Large intestine (tissue), 3 donors: ENCODE data around the gene APOL6. TPM values are rescaled to one million over a fixed set of nuclear protein-coding genes. Genes with fewer than 3 reads are reported as not detected.

Experiments
- DNase-seq, 2 donors: peaks; one replicate each; pipeline versions ENCODE4 v3.0.0 to v3.0.0-alpha.2; 2013
- H3K27ac ChIP-seq: one replicate; pipeline ENCODE4 v1.5.1; 2013; ENCODE audit warnings: low read length
- H3K27me3 ChIP-seq: 2 replicates; pipeline ENCODE4 v1.6.1; 2013; ENCODE audit warnings: low read length; ENCODE audit not compliant: control insufficient read depth, insufficient read depth
- H3K36me3 ChIP-seq: 2 replicates; pipeline ENCODE4 v1.6.1; 2013; ENCODE audit warnings: low read length; ENCODE audit not compliant: control insufficient read depth, insufficient read depth
- H3K4me1 ChIP-seq: one replicate; pipeline ENCODE4 v1.6.1; 2013; ENCODE audit warnings: low read length; ENCODE audit not compliant: control insufficient read depth, insufficient read depth
- H3K4me3 ChIP-seq: one replicate; pipeline ENCODE4 v1.5.1; 2013; ENCODE audit warnings: low read length
- H3K9me3 ChIP-seq: one replicate; pipeline ENCODE4 v1.6.1; 2013; ENCODE audit warnings: mild to moderate bottlenecking, low read depth, low read length, moderate library complexity; ENCODE audit not compliant: control insufficient read depth
- WGBS: methylation state at CpG from one replicate; pipeline ENCODE4 v1.1.5; 2013; ENCODE audit warnings: low lambda C conversion rate; ENCODE audit not compliant: insufficient coverage; 5-methylcytosine and 5-hydroxymethylcytosine counted together
- polyA plus RNA-seq: library from polyadenylated mRNA; unstranded; fragments of 120-200 nt; gene quantifications from one replicate; pipeline ENCODE4 v1.2.1, GENCODE V29; 2013

APOL6 gene
- polyA plus RNA-seq, 1 donor = 37.0 TPM

DNA sequence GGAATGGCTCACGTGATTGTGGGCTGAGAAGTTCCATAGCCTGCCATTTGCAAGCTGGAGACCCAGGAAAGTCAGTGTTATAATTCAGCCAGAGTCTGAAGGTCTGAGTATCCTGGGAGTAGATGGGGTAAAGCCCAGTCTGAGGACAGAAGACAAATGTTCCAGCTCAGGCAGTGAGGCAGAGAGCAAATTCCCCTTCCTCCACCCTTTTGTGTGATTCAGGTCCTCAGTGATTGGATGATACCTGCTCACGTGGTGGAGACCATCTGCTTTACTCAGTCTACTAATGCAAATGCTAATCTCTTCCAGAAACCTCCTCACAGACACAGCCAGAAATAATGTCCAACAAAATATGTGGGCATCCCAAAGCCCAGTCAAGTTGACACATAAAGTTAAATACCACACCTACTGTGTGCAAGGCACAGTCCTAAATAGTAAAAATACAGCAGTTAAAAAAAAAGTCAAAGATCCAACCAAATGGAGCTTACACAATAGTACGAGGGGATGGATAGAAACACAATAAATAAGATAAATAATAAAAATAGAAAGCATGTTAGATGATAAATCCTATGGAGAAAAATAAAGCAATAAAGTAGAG, 13.2 kb upstream of the APOL6 start:
- WGBS = 91% methylated on average over 1 of the region's 3 CpGs
- no peaks in the 10 kb centered on the region for H3K36me3 ChIP-seq
- H3K27me3 ChIP-seq = no peaks in the 10 kb centered on the region
- no peak for DNase-seq
- peaks cover 3% of the 10 kb centered on the region for H3K4me1 ChIP-seq
- H3K9me3 ChIP-seq = no peaks in the 10 kb centered on the region
- H3K4me3 ChIP-seq = no peak overlapping the region
- no peak overlapping the region for H3K27ac ChIP-seq

DNA sequence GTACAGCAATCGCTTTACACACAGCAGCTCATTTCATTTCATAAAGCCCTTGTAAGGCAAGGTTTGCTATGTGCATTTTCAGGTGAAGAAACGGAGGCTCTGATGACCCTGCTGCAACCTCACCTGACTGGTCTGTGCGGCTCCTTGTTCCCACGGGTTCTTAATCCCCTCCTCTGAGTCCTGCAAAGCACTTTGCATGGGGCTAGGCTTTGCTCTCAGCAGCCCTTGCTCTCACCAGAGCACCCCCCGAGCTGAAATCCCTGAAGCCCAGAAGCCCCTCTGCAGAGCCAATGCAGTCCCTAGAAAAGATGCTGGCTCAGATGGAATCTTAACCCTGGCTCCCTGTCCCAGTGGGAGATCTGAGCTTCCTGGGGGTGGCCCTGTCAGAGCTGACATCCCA, 11.0 kb upstream of the APOL6 start:
- no peaks in the 10 kb centered on the region for H3K27me3 ChIP-seq
- H3K4me1 ChIP-seq = peaks cover 5% of the 10 kb centered on the region
- H3K27ac ChIP-seq = no peak overlapping the region
- no peaks in the 10 kb centered on the region for H3K36me3 ChIP-seq
- DNase-seq = no peak
- no peaks in the 10 kb centered on the region for H3K9me3 ChIP-seq
- H3K4me3 ChIP-seq = no peak overlapping the region
- no CpG with 5 or more reads among the region's 5 CpGs for WGBS

- peak overlapping the region; percentile 56 for H3K27ac ChIP-seq
- H3K27me3 ChIP-seq = no peaks in the 10 kb centered on the region
- H3K9me3 ChIP-seq = no peaks in the 10 kb centered on the region
- 100% methylated on average over 1 of the region's 5 CpGs for WGBS
- no peak for DNase-seq
- H3K36me3 ChIP-seq = no peaks in the 10 kb centered on the region
- H3K4me3 ChIP-seq = no peak overlapping the region
- H3K4me1 ChIP-seq = peaks cover 11% of the 10 kb centered on the region
Measured at GRCh38 chr22:35638001-35638400, 10.2 kb upstream of the APOL6 start.

DNA sequence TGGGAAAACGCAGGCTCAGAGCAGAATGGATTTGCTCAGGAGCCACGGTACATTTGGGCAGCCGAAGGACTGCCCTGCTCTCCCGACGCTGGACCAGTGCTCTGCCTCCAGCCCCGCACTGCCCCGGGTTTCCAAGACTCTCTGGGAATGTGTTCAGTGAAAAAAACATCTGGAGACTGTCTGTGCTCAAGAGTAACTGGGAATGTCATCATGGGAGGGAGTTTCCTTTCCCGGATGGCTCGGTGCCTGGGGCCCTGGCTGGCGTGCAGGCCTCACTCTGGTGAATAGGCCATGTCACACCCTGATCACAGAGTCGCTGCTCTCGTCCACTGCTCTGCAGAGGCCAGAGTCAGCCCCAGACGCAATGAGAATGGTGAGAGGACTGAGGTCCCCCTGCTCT, 9.8 kb upstream of the APOL6 start:
- Histone ChIP-seq H3K4me1 (peaks cover 11% of the 10 kb centered on the region), H3K36me3 (no peaks in the 10 kb centered on the region), H3K9me3 (no peaks in the 10 kb centered on the region), H3K4me3 (no peak overlapping the region), H3K27ac (peak overlapping the region; percentile 56), H3K27me3 (no peaks in the 10 kb centered on the region)
- no CpG with 5 or more reads among the region's 13 CpGs for WGBS
- DNase-seq = peak; percentile 40 to 54

- no peak overlapping the region for H3K27ac ChIP-seq
- 67% methylated on average over 1 of the region's 7 CpGs for WGBS
- no peaks in the 10 kb centered on the region for H3K9me3 ChIP-seq
- H3K27me3 ChIP-seq = no peaks in the 10 kb centered on the region
- H3K4me1 ChIP-seq = peaks cover 12% of the 10 kb centered on the region
- DNase-seq = no peak
- H3K4me3 ChIP-seq = no peak overlapping the region
- H3K36me3 ChIP-seq = no peaks in the 10 kb centered on the region
Measured at GRCh38 chr22:35641494-35642120, 6.6 kb upstream of the APOL6 start.

DNA sequence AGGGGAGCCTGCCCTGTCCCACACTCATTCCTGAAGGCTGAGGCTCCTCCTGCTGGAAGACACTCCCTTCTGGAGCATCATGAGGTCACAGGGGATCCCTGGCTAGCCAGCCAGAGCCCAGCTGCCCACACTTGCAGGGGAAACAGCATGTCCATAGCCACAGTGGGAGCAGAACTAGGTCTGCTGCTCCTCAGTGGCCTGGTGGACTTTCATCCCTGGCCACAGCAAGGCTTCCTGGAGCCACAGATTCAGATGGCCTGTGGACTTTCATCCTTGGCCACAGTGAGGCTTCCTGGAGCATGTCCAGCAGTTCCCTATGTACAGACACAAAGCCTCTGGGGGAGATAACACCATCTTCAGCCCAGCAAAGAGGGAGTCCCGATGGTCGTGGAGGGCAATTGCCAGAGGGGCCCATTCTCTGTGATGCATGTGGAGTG, 5.9 kb upstream of the APOL6 start:
- H3K4me3 ChIP-seq = no peak overlapping the region
- H3K9me3 ChIP-seq = no peaks in the 10 kb centered on the region
- H3K36me3 ChIP-seq = no peaks in the 10 kb centered on the region
- H3K27ac ChIP-seq = no peak overlapping the region
- DNase-seq = peak; percentile 56 to 73
- no peaks in the 10 kb centered on the region for H3K27me3 ChIP-seq
- WGBS = no CpG with 5 or more reads among the region's 2 CpGs
- peaks cover 17% of the 10 kb centered on the region for H3K4me1 ChIP-seq

DNA sequence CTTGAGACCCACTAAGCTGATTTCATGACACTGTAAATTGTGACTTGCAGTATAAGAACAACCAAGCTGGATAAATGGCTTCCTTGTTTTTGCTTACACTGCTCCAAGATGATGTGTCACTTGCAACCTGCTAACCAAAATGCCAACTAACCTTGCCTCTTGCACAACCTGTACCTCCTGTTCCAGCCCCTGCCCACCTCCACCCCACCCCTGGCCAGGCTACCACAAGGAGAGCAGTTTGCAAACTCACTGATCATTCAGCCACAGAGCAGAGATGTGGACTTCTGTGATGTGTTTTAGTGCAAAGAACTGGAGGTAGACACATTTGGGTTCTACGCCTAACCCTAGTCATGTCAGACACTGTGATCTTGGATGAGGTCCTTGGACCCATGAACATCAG, 4.3 kb upstream of the APOL6 start:
- whole genome bisulfite sequencing = no CpG with 5 or more reads among the region's 1 CpG
- Histone ChIP-seq H3K27ac (no peak overlapping the region), H3K9me3 (no peaks in the 10 kb centered on the region), H3K36me3 (no peaks in the 10 kb centered on the region), H3K4me3 (no peak overlapping the region), H3K4me1 (peaks cover 16% of the 10 kb centered on the region), H3K27me3 (no peaks in the 10 kb centered on the region)
- no peak for DNase-seq

- H3K4me3 ChIP-seq = no peak overlapping the region
- DNase-seq = no peak
- no peaks in the 10 kb centered on the region for H3K9me3 ChIP-seq
- H3K27me3 ChIP-seq = no peaks in the 10 kb centered on the region
- peaks cover 22% of the 10 kb centered on the region for H3K4me1 ChIP-seq
- H3K36me3 ChIP-seq = no peaks in the 10 kb centered on the region
- WGBS = no CpG with 5 or more reads among the region's 4 CpGs
- no peak overlapping the region for H3K27ac ChIP-seq
Measured at GRCh38 chr22:35645646-35646045, 2.6 kb upstream of the APOL6 start.

DNA sequence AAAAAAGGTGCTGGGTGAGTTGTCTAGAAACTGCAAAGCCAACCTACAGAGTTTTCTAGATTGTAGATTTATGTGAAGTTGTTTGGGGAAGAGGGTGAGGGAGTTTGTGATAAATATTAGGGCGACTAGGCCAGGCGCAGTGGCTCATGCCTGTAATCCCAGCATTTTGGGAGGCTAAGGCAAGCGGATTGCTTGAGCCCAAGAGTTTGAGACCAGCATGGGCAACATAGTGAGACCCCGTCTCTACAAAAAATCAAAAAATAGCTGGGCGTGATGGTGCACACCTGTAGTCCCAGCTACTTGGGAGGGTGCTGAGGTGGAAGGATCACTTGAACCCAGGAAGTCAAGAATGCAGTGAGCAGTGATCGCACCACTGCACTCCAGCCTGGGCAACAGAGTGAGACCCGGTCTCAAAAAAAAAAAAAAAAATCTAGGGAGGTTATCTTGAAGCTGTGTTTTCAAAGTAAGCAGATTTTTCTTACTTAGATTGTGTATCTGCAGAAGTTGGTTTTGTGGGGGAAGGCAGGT, 844 bp downstream of the APOL6 start:
- 73% methylated on average over 2 of the region's 7 CpGs for WGBS
- DNase-seq = no peak

DNA sequence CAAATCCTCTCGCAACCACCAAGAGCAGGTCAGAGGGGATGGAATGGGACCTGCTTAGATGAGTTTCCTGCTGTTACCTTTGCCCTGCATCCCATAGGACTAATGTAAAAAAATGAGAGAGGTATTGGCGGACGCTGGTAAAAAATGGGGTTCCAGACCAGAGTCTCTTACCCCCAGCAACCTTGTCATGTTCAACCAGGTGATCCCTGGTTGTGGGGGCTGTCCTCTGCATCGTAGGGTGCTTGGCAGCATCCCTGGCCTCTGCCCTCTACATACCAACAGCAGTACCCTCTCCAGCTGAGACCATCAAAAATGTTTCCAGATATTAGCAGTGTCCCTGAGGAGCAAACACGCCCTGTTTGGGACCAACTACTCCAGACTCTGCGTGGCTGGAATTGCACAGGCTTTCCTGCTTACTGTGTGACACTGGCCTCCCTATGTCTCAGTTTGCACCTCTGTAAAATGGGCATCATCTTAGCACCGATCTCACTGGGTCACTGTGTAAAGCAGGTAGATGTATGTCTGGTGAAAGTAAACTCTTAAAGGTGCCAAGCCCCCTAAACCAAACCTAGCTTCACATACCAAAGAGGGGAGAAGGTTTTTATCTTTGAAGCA, 1.5 kb downstream of the APOL6 start:
- H3K4me3 ChIP-seq = peak overlapping the region; percentile 97
- no peaks in the 10 kb centered on the region for H3K9me3 ChIP-seq
- no peak for DNase-seq
- peaks cover 8% of the 10 kb centered on the region for H3K36me3 ChIP-seq
- no peaks in the 10 kb centered on the region for H3K27me3 ChIP-seq
- H3K27ac ChIP-seq = peak overlapping the region; percentile 100
- H3K4me1 ChIP-seq = peaks cover 15% of the 10 kb centered on the region
- WGBS = no CpG with 5 or more reads among the region's 7 CpGs

More for the DNA sequence above, 844 bp downstream of the APOL6 start:
- Histone ChIP-seq H3K27ac (peak overlapping the region; percentile 100), H3K36me3 (peaks cover 7% of the 10 kb centered on the region), H3K4me3 (peak overlapping the region; percentile 97), H3K27me3 (no peaks in the 10 kb centered on the region), H3K9me3 (no peaks in the 10 kb centered on the region), H3K4me1 (peaks cover 15% of the 10 kb centered on the region)
